Nephron progenitor cell (in vitro differentiated cells): ENCODE measurements around the gene LEAP2.

Experiments used
- DNase-seq: peaks from one replicate; pipeline ENCODE4 v3.0.0; 2021
- H3K27ac Mint-ChIP-seq: 2 replicates; pipeline ENCODE4 v1.8.0; 2021; ENCODE audit warnings: mild to moderate bottlenecking, moderate library complexity, mixed read lengths
- H3K27me3 Mint-ChIP-seq: 2 replicates; pipeline ENCODE4 v1.8.0; 2021; ENCODE audit warnings: mild to moderate bottlenecking, low read depth, mixed read lengths; ENCODE audit not compliant: poor library complexity
- H3K36me3 Mint-ChIP-seq: 2 replicates; pipeline ENCODE4 v1.8.0; 2021; ENCODE audit warnings: low read depth, mixed read lengths
- H3K4me1 Mint-ChIP-seq: 2 replicates; pipeline ENCODE4 v1.8.0; 2021; ENCODE audit warnings: mixed read lengths
- H3K4me3 Mint-ChIP-seq: 2 replicates; pipeline ENCODE4 v1.8.0; 2021; ENCODE audit warnings: mild to moderate bottlenecking, moderate library complexity, mixed read lengths
- H3K9me3 Mint-ChIP-seq: 2 replicates; pipeline ENCODE4 v1.8.0; 2021; ENCODE audit warnings: mild to moderate bottlenecking, moderate library complexity, mixed read lengths
- CTCF ChIP-seq: fragments of 200-600 bp; sonication (generic); IDR thresholded peaks from 2 replicates; pipeline ENCODE4 v1.5.0; 2021; ENCODE audit warnings: antibody characterized with exemption

LEAP2 gene

DNA sequence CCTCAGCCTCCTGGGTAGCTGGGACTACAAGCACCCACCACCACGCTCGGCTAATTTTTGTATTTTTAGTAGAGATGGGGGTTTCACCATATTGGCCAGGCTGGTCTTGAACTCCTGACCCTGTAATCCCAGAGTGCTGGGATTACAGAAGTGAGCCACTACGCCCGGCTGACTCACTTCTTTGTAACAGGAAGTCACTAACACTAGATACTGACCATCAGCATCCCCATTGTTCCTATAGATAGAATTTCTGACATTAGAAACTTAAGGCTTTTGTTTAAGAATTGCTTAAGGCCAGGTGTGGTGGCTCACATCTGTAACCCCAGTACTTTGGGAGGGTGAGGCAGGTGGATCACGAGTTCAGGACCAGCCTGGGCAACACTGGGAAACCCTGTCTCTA, 42.2 kb downstream of the LEAP2 start:
- Mint-ChIP-seq H3K27ac (no peak overlapping the region), H3K4me3 (no peak overlapping the region), H3K36me3 (peaks cover 71% of the 10 kb centered on the region), H3K9me3 (no peaks in the 10 kb centered on the region), H3K4me1 (no peaks in the 10 kb centered on the region), H3K27me3 (no peaks in the 10 kb centered on the region)
- no peak for TF ChIP-seq CTCF
- DNase-seq: no peak

DNA sequence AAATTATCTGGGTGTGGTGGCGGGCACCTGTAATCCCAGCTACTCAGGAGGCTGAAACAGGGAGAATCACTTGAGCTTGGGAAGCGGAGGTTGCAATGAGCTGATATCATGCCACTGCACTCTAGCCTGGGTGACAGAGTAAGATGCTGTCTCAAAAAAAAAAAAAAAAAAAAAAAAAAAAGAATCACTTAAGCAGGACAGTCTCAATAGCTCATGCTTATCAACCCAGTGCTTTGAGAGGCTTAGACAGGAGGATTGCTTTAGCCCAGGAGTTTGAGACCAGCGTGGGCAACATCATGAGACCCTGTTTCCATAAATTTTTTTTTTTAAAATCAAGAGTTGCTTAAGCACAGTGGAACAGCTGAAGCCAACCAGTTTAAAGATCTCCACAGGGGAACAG, 42.6 kb downstream of the LEAP2 start:
- Mint-ChIP-seq H3K36me3 (peaks cover 71% of the 10 kb centered on the region), H3K27ac (no peak overlapping the region), H3K4me3 (no peak overlapping the region)

More for the DNA sequence above, 42.6 kb downstream of the LEAP2 start:
- DNase-seq: no peak
- Mint-ChIP-seq H3K27me3 (no peaks in the 10 kb centered on the region), H3K9me3 (no peaks in the 10 kb centered on the region), H3K4me1 (no peaks in the 10 kb centered on the region)
- TF ChIP-seq CTCF: no peak
